Measurements from ENCODE around the gene MCCD1.

GRCh38 chr6:31548544-31548873 lies 19.7 kb downstream of the MCCD1 start:
- TF ChIP-seq CTCF (IDR thresholded peaks at IDR 0.05; ENCODE audit: low read depth, low read length) = no peak
- TF ChIP-seq MAX (IDR thresholded peaks at IDR 0.05; ENCODE audit: low read depth, low read length) = no peak
- no peak for TF ChIP-seq POLR2A (IDR thresholded peaks at IDR 0.05; ENCODE audit: extremely low read depth, insufficient read length)
- no peak for TF ChIP-seq MYC (IDR thresholded peaks at IDR 0.05; ENCODE audit: low read depth, low read length)

All from NB4 (cell line).